ENCODE results near the gene PDE4B.

Gene PDE4B

DNA sequence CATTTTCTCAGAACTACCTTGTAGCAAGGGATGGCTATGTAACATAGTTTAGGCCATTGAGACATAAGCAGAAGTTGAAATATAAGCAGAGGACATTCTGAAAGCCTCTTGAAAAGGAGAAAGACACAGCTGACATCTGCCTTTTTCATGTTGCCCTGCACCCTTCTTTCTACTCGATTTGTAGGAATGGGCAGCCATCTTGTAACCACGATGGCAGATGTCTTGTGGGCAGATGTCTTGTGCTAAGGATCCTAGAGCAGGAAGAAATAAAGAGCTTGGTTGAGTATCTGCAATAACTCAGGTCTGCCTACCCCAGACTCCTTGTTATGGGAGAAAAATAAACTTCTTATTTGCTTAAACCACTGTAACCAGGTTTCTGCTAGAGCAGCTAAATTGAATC is 351.0 kb downstream of the PDE4B start:
- DNase-seq, result no peak

DNA sequence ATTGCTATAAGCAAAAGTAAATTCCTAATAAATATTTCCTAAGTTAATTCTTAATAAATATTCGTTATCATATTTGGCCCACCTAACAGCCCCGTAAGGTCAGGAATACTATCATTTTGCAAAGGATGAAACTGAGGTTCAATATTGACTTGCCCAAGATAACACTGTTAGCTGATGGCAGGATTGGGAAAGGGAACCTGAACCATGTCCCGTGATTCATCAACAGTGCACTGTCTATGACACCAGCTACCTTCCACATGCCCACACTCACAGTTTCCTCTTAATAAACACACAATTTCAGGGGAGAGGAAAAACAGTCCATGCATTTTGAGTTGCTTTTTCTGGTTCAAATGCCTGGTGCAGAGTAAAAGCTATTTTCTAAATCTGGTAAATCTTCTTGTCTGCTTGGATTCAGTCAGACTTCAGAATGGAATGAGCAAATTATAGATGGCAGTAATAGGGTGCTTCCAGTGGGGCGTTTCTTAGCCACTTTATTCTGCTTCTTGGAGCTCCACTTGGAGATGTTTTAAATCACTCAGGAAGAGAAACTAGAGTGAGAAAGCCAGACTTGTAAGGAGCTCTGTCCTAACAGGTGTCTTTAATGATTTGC is 354.6 kb downstream of the PDE4B start:
- DNase-seq, result no peak

DNA sequence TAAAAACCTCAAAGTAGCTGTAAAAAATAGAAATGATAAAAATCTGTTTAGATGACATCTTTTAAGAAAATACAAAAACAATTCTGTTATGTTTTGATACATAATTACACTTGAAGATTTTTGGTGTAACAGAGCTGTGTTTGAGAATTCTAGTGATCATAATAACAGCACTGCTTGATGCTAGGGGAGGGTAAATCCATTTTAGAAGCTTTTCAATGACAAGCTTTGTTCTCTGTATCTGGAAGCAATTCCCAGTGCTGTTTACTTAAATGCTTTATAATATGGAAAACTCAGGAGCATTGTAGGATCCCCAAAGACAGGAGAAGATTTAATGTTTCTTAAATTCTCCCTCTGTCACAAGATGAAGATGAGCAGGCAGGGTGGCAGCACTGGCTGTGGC is 359.3 kb downstream of the PDE4B start:
- DNase-seq, result no peak

DNA sequence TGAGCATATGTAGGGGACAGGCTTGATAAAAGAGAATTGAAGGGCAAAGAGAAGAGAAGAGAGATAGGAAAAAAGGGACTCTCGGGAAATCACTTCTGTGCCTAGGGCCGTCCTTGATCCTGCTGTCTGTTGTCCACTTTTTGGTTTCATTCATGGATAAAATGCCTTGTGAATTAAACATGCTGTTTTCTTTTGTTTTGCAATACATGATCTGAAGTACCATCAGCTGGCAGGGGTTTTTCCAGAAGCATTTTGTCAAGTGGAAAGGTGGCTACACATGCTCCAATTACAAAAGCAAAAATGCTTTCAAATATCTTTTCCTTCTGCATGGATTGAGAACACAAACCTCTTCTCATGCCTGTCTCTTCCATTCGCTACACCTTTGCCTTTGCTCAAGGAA is 361.7 kb downstream of the PDE4B start:
- DNase-seq, result no peak

DNA sequence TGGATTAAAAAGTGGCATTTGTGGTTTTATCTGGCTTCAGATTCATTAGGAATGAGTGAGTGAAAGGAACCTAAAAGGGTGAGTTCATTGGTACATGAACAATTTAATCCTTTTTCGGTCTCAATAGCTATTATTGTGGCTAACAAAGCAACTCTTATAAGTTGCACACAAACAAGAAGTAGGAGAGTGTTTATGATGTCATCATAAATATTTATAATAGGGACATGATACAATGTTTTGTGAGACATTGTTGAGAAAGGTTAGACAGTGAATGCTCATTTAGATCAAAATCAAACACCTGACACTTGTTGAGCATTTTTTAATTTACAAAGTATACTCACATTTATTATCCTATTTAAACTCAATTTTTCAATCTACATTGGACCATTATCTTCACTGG is 363.4 kb downstream of the PDE4B start:
- no peak for DNase-seq

DNA sequence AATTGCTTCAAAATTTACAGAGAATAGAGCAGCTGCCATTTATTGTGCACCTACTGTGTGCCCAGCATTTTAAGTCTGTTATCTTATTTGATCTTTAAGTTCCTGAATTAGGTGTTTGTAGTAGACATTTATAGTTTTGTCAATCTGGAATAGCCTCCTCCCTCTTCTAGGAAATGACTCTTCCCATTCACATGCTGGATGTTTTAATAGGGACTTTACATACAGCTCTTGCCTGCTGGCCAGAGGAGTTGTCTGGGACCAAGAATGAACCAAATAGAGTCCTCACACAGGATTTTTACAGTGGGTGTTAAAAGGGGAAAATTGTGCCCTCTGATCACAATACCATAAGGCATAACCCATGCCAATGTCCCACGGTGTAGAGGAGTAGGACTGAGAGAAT is 367.1 kb downstream of the PDE4B start:
- DNase-seq, result no peak

DNA sequence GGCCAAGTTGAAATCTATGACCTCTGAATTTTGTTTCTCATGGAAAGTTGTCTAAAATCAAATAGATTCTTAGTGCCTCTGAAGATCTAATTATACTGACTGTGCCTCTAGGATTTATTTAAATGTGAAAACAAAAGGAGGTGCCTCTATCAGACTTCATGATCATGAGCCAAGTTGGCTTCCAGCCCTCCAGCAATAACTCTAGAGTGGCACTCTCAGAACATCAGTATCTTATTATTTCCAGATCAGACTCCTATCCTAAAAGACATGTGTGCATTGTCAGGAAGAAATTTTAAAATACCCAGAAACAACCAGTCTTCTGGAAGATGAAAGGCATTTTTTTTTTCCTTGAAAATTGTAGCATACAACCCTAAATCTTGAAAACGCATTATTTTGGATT is 368.0 kb downstream of the PDE4B start:
- no peak for DNase-seq

DNA sequence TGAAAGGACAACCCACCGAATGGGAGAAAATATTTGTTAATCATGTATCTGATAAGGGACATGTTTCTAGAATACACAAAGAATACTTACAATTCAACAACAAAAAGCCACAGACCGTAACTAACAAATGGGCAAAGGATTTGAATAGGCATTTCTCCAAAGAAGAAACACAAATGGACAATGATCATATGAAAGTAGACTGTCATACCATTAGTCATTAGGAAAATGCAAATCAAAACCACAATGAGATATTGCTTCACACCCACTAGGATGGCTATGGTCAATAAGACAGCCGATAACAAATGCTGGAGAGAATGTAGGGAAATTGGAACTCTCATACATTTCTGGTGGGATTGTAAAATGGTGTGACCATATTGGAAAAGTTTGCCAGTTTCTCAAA is 374.1 kb downstream of the PDE4B start:
- no peak for DNase-seq

DNA sequence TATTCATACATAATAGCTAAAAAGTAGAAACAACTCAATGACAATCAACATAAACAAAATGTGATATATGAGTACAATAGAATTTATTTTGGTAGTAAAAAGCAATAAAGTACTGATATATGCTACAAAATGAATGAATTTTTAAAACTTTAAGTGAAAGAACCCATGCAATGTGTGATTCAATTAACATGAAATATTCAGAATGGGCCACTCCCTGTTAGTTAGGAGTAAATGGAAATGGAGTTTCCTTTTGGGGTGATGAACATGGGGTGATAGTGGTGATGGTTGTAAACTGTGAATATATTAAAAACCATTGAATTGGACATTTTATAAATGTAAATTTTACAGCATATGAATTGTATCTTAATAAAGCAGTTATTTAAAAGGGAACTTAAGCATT is 374.6 kb downstream of the PDE4B start:
- DNase-seq, result no peak

DNA sequence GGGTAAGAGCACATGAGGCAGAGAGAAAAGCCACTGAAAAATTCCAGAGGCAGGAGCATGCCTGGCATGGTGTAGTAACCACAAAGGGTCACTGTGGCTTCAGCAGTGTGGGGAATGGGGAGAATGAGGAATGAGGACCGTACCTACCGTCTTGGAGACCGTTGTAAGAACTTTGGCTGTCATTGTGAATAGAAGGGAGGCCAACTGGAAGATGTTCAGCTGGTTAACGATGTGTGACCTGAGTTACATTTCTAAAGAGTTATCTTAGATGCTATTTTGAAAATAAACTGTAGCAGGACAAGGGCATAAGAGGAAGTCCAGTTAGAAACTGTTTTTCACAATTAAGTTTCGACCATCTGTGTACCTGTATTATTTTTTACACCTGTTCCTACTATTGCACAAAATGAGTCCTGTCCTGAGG is 375.8 kb downstream of the PDE4B start:
- no peak for DNase-seq

DNA sequence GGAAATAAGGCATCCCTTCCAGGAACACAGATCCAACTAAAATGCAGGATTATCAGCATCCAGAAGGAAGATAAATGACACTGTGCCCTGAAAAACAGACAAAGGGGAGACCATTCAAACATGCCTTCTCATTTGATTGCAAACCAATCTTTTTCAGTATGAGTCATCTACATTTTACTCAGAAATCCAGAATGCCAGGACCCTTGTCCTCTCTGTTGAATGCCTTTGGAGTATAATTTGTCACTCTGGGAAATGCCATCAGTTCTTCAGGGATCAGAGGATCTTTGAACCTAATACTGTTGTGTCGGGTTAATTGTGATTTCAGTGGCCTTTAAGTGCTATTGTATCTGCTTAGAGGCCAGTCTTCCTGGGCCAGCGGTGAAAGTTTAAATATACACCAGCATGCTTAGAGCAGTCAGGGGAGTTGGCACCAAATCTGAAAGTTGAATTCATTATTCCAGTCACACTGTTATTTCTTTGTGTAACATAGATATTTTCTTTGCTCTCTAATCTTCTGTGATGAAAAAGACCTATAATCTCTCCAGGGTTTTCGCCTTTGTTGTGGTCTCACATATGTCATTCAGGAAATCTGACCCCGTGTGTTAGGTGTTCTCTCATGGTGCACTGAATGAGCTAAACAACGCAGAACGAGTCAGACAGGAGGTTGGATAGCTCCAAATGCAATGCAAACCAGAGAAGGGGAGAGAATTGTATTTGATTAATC is 376.4 kb downstream of the PDE4B start:
- no peak for DNase-seq

DNA sequence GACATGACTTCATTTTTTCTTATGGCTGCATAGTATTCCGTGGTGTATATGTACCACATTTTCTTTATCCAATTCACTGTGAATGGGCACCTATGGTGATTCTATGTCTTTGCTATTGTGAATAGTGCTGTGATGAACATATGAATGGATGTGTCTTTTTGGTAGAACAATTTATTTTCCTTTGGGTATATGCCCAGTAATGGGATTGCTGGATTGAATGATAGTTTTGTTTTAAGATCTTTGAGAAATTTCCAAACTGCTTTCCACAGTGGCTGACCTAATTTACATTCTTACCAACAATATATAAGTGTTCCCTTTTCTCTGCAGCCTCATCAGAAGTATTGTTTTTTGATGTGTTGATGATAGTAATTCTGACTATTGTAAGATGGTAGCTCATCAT is 379.6 kb downstream of the PDE4B start:
- no peak for DNase-seq

DNA sequence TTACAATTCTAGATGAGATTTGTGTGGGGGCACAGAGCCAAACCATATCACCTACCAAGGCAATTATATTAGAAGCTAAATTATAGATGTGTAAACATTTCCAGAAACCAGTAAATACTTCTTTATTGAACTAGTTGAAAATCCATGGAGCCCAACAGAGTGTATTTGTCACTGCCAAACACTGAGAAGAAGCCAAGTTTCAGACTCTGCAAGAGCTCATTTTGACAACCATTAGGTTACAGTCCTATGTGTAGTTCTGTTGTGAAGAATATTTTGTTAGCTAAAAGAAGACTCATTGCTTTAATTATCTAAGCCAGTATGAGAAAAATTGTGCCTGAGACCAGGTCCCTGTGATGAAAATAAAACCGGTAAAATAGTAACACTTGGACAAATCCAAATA is 382.4 kb downstream of the PDE4B start:
- DNase-seq, result no peak

DNA sequence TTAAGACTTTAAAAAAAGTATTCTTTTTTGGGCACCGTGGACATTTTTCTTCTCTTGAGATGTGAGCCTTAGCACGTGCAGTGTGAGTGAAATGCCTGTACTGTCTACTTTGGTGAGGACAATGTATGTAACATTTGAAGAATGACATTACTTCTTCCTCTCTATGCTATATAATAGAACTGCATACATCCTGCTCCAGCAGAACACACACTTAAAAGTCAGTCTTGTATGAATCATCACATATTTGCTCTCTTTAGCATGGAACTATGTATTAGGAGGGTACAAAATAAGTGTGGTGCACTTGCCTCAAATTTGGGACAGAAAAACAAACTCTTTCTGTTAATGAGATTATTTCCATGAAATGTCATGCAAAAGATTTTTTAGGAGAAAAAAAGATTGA is 382.9 kb downstream of the PDE4B start:
- DNase-seq, result no peak

DNA sequence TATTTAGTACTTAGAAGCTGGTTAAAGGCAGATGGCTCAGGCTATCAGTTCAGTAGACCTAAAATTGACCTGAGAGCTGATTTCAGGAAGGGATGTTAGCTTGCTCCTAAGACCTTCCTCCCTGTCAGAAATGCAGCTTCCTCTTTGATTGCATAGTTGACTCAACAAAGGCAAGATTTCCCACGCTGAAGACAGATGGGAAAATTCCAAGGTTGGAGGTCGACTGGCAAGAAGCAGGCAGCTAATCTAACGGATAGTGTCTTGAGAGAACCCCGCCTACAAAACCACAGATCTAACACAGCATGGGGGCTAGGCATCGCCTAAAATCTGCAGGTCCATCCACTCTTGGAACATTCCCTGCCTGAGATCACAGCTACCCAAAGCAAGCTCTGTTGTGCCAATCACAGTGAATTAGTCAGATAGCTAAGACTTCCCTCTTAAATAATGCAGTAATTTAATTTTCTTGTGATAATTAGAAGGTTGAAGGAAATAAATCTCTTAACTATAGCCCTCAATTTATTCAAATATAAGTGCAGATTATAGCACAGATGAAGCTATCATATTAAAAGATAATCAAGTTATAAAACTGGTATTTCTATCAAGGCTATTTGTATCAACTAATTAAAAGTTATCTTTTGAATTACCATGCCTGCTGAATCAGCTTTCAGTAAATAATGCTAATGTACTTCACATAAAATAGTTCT is 383.5 kb downstream of the PDE4B start:
- DNase-seq, result no peak

DNA sequence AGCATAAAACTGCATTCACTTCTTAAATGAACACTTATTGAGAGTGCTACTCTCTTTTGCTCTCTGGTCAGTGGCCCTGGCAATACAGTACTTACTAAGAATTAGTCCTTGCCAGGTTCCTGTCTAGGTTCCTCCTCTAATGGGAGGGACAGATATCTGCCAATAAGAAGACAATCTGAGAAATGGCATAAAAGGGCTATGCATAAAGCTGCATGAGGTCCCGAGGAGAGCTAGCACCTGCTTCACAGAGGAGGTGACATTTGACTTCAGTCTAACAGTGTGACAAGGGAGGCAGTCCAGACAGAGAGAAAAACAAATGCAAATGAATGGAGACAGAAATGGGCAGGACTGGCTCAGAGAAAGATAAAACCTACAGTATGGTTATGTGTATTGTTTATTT is 384.1 kb downstream of the PDE4B start:
- DNase-seq, result no peak

DNA sequence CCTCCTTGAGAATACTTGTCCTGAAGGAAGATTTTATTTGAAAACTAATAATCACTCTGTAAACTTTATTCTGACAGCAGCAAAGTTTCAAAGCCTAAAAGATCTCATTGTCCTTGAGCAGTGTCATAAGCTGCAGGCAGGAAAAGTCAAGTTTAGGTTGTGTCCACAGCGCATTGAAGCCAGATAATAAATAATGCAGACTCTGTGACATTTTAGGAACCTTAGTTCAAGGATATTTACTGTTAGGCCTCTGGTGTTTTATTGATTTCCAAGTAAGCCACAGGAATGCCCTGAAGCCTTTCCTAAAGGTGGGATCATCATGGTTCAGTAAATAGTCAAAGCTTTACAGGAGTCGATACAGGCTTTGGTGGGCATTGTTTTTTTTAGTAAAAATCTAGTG is 384.8 kb downstream of the PDE4B start:
- no peak for DNase-seq

DNA sequence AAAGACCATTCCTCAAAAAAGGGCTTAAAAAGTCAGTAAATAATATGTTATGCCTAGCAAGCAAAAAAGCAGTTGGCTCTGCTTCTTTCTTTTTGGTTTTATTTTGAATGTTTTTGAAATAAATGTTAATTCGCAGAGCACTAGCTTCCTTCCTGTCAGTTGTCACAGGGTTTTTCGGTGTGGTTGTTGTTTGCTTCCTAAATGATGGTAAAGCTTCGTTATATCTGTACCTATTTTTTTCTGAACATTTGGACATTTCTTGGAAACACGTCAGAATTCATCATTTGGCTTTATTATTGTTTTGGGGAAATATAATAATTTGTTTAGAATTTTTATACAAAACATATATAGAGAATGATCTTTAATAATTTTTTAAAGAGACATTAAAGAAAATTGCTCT is 389.3 kb downstream of the PDE4B start:
- no peak for DNase-seq

DNA sequence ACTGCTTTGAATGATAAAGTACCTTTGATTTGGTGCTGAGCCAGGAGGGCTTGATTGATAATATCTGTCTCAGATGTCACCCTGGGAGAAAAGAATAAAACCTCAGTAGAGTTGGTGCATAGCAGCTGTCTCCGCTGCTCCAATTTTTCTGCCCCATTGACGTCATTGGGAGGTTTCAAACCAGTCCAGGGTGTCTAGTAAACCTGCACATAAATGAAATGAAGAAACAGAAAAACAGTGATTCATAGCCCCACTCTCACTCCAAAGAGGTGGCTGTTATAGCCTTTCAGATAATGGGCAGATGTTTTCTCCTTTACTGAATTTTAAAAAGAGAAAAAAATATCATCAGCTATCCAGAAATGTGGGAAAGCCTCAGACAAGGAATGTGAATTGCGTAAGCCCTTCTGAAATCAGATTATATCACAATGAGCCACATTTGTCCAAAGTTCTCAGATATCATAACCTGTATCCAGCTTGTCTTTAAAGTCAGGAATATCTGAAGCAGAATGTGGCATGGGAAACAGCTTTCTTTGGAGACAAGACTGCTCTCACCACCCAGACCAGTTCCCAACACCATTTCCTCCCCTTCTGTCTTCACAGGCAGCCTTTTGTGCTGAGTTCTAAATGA is 390.0 kb downstream of the PDE4B start:
- peak; percentile 34 for DNase-seq

DNA sequence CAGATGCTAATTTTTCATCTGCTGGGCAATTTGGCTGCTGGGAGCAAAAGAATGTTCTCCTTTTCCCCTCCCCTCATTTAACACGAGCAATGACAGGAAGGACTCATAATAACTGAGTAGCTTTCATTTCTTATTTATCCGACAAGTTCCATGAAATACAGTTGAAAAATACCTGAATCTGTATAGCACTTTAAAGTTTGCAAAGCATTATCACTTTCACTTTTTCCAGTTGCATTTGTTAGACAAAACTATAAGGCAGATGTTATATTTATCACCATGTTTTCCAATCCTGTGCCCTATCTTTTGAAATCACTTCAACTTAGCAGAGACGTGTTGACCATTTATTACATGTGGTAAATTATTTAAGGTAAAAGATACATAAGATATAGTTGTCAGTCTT is 390.7 kb downstream of the PDE4B start:
- no peak for DNase-seq

DNA sequence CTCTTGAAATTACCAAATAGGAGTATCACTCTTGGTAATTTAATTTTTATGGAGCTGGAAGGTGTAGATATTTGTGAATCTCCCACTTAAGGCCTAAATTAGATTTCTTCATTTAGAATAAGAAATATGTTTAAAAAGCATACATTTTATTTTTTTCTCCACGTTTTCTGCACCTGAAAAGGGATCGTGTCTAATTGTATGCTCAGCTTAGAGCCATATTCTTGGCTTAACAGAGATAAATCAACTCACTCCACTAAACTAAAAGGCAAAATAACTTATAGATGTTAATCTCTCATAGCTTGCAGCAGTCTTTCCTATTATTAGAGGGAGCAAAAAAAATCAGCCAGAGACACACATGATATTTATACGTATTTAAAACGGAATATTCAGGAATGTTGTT is 404.4 kb downstream of the PDE4B start:
- DNase-seq, result no peak

DNA sequence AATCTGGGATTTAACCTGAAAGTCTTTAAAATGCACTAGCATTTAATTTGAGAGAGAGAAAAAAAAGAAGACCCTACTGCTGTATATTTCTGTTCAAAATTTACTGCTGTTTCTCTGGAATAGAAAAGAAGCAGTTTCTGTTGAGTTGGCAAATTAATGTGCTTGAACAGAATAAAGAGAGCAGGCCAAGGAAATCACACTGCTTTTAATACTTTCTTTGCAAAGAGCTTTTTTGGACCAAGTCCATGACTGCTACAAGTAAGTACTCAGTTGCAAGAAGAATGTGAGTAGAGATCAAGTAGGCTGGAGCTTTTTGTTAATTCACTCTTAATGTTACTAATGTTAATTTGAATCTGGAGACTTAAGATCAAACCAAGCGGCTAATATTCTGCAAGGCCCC is 405.1 kb downstream of the PDE4B start:
- DNase-seq, result no peak

DNA sequence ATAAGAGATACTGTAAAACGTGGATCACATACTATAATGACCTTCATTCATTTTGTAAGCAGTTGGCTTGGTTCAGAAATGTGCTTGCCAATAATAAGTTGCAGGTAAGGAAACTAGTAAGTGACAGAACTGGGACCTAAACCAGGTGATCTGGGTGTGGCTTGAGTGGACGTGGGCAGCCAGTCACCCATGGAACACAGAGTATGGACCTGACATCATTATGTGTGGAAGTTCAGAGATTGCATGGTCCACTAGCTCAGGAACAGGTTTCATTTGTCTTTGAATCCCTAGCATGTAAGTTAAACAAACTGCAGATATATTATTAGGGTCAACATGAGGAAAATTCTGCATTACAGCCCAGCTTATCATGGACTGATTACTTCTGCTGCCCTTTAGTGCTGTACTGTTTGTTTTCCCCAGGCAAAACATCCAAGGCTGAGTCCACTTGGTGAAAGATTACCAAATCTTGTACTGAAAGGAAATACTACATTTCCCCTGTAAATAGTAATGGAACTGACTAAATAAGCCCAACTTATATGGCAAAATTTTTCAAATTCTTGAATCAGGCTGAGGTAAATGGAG is 414.0 kb downstream of the PDE4B start:
- no peak for DNase-seq

DNA sequence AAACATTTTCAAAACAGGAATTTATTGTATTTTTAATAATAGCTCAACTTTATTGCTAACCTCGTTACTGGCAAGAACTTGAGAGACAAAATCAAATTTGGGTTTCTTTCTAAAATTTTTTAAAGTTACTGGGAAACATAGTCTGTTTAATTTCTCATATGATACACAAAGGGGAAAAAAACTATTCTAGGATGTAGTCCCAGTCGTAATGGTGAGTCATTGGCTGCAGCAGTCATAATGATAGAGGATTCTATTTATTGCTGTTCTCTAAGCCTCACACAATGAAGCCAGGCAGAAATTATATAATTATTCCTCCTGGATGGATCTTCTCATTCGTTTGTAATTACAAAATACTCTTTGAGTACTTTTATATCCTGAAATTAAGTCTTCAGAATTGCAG is 414.8 kb downstream of the PDE4B start:
- DNase-seq, result no peak

Data from NCI-H1694 (cell line).